HCT116 (cell line): Measurements from ENCODE around the gene SKI.

Experiments used
- CEBPB ChIP-seq: IDR thresholded peaks from 2 replicates; pipeline ENCODE4 v1.6.1; 2012; ENCODE audit warnings: low read depth
- EZH2 ChIP-seq: fragments of 200-600 bp; sonication (generic); IDR thresholded peaks from 2 replicates; pipeline ENCODE4 v1.6.1; 2017; ENCODE audit warnings: antibody characterized with exemption, mixed run types
- POLR2A ChIP-seq: IDR thresholded peaks from 2 replicates; pipeline ENCODE4 v1.7.0; 2011; ENCODE audit warnings: borderline replicate concordance; ENCODE audit not compliant: insufficient read depth, insufficient read length; ENCODE audit errors: extremely low read depth
- POLR2AphosphoS5 ChIP-seq: IDR thresholded peaks from 2 replicates; pipeline ENCODE4 v1.6.1; 2011; ENCODE audit warnings: mild to moderate bottlenecking, low read depth, low read length, moderate library complexity
- SRF ChIP-seq: IDR thresholded peaks from 2 replicates; pipeline ENCODE4 v1.6.1; 2012; ENCODE audit warnings: low read depth
- ZFX ChIP-seq: fragments of 450-650 bp; IDR thresholded peaks from 2 replicates; pipeline ENCODE4 v1.6.1; 2017
- TF ChIP-seq, protein P1 (sequence below): IDR thresholded peaks from 2 replicates; pipeline ENCODE4 v1.6.1; 2012
- TF ChIP-seq, protein P2 (sequence below), 3 experiments: fragments of 200-600 bp in 1 of 3; sonication (generic) in 1 of 3; IDR thresholded peaks in 2 of 3; conservative IDR thresholded peaks in 1 of 3; 2 replicates each; pipeline ENCODE4 v1.5.1; 2012 to 2017; ENCODE audit warnings: low read depth in 2 of 3, low read length in 2 of 3, antibody characterized with exemption in 1 of 3, borderline replicate concordance in 1 of 3, control low read depth in 1 of 3, mild to moderate bottlenecking in 1 of 3, mixed read lengths in 1 of 3, mixed run types in 1 of 3, moderate library complexity in 1 of 3; ENCODE audit not compliant: insufficient read depth in 1 of 3

DNA sequence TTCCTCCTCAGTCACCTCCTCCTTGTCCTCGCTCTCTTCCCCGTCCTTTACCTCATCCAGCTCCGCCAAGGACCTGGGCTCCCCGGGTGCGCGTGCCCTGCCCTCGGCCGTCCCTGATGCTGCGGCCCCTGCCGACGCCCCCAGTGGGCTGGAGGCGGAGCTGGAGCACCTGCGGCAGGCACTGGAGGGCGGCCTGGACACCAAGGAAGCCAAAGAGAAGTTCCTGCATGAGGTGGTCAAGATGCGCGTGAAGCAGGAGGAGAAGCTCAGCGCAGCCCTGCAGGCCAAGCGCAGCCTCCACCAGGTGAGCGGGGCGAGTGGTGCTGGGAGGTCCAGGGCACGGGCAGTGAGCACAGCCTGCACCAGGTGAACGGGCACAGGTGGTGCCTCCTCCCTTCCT, 76.2 kb downstream of the SKI start:
- TF ChIP-seq CEBPB (no peak), POLR2A (no peak), POLR2AphosphoS5 (no peak), EZH2 (no peak), SRF (no peak), ZFX (no peak)
- TF ChIP-seq, protein P1, sequence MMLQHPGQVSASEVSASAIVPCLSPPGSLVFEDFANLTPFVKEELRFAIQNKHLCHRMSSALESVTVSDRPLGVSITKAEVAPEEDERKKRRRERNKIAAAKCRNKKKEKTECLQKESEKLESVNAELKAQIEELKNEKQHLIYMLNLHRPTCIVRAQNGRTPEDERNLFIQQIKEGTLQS: no peak
- TF ChIP-seq, protein P2, sequence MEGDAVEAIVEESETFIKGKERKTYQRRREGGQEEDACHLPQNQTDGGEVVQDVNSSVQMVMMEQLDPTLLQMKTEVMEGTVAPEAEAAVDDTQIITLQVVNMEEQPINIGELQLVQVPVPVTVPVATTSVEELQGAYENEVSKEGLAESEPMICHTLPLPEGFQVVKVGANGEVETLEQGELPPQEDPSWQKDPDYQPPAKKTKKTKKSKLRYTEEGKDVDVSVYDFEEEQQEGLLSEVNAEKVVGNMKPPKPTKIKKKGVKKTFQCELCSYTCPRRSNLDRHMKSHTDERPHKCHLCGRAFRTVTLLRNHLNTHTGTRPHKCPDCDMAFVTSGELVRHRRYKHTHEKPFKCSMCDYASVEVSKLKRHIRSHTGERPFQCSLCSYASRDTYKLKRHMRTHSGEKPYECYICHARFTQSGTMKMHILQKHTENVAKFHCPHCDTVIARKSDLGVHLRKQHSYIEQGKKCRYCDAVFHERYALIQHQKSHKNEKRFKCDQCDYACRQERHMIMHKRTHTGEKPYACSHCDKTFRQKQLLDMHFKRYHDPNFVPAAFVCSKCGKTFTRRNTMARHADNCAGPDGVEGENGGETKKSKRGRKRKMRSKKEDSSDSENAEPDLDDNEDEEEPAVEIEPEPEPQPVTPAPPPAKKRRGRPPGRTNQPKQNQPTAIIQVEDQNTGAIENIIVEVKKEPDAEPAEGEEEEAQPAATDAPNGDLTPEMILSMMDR (IDR thresholded peaks at IDR 0.05 in 2 of 3, conservative IDR thresholded peaks at IDR 0.05 in 1 of 3; ENCODE audit: borderline replicate concordance in 1 of 3, insufficient read depth in 1 of 3, low read depth in 2 of 3, low read length in 2 of 3): no peak
